NCI-H1694 treated with DMSO at 0.1 percent for 48 hours (cell line): ENCODE data around the gene FAM174B.

Experiments
- DNase-seq: peaks from one replicate; lab custom pipeline; 2025; lab: John Stamatoyannopoulos, UW

Gene FAM174B

GRCh38 chr15:92599394-92599970 lies 56.1 kb downstream of the FAM174B start:
- no peak for DNase-seq

DNA sequence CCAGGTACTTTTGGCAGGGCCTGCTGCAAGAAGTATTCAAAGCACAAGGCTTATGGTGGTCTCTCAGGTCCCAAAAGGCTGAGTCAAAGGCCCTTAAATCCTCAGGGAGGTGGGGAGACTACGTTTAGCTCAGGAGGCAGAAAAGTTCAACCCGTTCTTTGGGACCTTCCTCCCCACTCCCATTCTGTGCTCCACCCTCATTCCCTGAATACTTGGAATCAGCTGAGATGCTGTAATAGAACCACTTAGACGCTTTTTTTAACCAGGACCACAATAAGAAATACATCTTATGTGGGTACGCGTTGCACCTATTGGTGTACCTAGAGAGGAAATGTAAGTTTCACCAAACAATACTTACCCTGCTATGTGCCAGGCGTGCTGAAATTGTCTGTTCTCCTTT lies 58.0 kb downstream of the FAM174B start:
- no peak for DNase-seq

DNA sequence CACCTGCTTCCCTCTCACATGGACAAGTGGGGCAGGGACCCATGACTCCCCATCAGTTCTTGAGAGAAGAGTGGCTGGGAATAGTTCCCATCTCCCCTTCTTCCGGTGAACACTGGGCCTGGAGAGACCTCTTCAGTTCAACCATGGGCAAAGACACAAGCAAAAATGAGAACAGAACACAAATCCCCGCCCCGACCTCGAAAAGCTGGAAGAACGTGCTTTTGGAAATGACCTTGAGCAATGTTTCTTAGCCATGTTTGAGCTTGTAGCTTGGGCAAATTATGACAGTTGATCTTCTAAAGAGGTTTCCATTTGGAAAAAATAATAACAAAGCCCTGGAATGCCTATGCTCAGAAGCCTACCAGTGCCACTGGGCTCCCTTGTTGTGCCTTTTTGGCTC lies 59.0 kb downstream of the FAM174B start:
- no peak for DNase-seq

DNA sequence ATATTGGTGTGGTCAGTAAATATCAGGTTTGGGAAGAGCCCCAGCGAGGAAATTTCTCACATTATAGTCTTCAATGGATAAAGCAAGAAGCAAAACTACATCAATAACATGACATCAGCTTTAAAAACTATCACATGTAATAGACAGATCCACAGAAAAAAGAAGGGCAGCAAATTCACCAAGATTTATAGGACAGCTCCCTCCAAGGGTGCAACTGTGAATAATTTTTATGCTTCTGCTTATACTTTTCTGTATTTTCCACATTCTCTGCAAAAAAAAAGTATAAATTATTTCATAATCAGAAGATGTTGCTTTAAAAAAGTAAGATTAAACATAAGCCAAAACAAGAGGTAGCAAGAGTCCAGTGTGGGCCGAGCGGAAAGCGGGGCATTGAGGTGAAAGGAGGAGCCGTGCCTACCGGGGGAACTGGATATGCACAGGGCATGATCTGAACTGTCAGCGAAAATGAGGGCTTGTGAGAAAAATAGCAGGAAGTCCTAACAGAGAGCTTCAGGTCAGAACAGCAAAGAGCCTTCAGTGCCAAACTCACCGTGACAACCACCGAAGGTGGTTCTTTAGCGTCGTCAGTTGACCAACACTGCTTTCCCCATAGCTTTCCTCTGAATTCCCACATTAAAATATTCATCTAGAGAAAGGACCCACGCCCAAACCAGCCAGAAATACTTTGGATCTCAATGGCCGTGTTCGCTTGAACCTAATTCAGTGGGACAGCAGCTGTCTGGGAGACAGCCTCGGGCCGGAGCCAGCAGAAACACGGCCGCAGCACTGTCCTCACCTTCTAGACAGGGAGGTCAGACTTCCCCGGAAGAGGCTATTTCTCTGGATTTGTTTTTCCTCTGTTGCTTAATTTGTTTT lies 59.8 kb downstream of the FAM174B start:
- no peak for DNase-seq

DNA sequence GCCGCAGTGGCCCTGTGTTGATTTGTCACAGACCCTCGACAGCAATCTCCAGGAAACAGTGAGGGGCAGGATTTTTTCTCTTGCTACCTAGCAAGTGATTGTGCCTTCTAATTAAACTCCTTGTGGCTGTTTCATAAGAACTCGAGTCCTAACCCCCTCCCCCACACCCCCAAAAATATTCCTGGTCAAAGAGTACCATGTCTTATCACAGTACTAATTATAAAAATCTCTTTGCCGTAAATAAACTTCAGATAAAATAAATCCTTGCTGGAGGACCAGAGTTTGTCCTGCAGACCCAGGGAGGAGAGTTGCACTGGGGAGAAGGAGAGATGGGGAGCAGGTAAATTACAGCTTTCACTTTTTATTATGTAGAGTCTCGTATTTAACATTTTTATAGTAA lies 64.3 kb downstream of the FAM174B start:
- DNase-seq, result no peak

DNA sequence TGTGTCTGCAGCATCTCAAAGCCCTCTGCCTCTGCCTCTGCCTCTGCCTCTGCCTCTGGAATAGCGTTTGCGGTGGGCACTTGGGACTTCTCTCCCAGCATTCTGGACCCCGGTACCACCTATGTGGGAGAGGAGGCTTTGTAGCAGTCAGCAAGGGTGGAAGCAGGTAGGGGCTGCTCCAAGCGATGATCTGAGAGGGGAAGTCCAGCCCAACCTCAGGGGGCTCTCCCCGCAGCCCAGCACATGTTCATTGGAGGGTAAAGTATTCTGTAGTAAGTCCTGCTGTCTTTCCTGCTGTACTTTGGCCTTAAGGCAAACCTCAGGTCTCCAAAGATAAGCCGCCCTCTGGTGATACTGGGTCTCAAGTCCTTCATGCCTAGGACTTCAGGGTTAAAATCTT lies 68.6 kb downstream of the FAM174B start:
- no peak for DNase-seq

GRCh38 chr15:92586383-92586942 lies 69.1 kb downstream of the FAM174B start:
- no peak for DNase-seq

DNA sequence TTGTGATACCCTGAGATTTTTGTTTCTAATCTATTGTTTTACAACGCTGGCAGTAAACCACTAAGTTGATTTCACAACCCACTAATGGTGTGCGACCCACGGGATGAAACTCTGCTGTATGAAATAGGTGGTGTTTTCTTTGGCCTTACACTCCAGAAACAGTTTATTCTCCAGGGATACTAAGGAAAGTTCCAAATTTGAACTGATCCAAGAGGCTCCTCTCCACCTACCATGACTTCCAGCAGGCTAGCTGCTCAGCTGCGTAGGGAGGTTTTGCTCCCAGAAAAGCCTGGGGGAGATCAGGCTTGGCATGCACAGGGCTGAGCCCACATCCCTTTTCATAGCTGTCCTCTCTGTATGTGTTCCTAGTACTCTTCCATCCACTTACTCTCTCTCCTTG lies 71.5 kb downstream of the FAM174B start:
- DNase-seq, result no peak

DNA sequence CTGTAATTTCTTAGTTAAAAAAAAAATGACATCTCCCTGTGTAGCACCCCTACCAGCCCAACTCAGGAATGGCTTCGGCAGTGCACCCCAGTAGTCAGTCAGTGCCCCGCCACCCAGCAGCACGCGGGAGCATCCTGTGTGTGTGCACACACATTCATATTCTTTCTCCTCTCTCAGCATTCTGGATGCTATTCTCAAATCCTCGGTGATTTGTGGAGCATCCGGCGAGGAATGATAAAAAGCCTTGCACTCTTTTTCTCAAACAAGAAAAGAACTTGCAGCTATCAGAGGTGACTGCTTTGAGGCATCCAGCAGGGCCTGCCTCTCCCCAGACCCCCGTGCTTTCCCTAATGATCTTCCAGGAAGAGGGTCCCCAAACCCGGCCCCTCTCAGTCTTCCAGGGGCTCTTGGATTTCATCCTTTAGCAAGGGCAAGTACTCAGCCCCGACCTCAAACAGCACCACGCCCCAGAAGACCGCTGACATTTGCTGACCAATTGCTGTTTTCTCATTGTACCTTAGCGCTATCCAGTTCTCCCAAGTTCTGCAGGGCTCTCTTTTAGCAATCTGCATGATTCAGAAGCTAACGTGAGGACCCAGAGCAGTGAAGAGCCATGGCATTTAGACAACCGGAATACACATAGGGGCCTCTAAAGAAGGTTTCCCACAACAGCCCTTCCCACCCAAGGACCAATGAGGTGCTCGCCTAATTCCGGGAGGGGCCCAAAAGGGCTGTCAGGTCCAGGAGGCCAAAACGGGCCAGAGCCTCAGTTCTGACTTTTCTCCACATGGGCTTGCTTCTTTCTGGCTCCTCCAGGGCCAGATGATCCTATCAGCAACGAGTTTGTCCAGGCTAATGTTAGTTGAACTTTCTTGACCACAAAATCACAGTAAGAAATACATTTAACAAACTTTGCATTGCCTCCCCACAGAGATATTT lies 72.2 kb downstream of the FAM174B start:
- no peak for DNase-seq

- no peak for DNase-seq
Measured at GRCh38 chr15:92582206-92582605, 73.4 kb downstream of the FAM174B start.

- no peak for DNase-seq
Measured at GRCh38 chr15:92580933-92581445, 74.6 kb downstream of the FAM174B start.

DNA sequence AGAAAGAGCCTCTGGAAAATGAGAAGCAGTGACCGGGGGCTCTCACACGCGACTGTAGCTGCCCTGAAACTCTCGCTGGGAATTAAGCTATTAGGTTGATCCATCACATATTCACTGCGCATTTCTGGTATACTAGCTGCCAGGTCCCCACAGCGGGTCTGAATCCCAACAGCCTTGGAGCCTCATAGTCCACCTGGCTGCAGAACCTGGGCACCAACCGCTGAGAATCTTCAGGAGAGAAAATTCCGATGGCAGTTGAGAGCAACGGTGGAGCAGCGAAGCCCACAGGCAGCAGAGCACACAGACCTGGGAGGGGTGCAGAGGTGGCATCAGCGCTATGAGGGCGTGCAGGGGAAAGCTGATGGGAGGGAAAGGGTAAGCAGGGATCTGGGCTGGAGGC lies 75.1 kb downstream of the FAM174B start:
- DNase-seq, result no peak

GRCh38 chr15:92579931-92580470 lies 75.6 kb downstream of the FAM174B start:
- no peak for DNase-seq

GRCh38 chr15:92579486-92579885 lies 76.1 kb downstream of the FAM174B start:
- DNase-seq, result no peak

- DNase-seq, result no peak
Measured at GRCh38 chr15:92578096-92578835, 77.3 kb downstream of the FAM174B start.

DNA sequence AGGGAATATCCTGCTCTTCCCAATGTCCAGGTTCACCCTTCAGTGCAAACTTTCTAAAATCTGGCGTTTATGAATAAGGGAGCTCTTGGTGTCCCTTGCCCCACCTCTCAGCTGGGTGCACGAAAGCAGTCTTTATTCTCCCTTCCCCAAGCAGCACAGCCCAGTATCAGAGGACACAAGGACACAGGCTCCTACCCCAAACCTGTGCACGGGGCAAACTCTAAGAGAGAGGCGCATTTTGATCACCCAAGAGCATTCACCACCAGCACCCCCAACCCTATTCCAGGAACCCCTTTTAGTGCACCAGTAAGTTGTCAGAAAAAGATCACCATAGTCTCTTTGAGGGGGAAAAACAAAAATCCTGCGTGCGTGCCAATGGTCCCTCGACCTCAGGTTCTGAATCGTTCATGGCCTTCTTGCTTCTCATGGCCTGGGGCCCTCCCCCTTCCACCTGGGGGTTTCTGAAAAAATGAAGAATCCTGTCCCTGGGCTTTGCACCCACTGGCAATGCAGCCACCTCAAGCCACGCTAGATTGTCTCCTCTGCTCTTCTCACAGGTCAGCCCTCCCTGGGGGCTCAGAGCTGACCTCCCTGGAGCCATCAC lies 78.9 kb downstream of the FAM174B start:
- no peak for DNase-seq

- DNase-seq, result no peak
Measured at GRCh38 chr15:92574566-92574965, 81.0 kb downstream of the FAM174B start.

GRCh38 chr15:92574161-92574560 lies 81.4 kb downstream of the FAM174B start:
- DNase-seq, result no peak

GRCh38 chr15:92571824-92572223 lies 83.8 kb downstream of the FAM174B start:
- DNase-seq, result no peak

DNA sequence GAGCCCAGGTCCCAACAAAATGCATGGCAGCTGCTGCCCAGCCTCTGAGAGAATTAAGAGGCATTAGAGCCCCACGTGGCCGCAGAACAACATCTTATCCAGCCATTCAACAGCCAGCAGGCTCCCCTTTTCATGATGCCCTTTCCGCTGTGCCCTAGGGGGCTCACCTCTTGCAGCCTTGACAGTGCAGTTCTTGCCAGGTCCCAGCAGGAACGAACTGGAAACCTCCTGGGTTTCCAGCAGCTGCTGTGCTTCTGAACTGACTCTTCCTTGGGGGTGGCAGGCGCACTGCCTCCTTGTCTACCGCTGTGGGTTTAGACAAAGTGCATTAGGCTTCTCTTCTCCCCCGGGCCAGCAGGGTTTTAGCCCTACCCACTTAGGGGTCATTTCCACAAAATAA lies 85.2 kb downstream of the FAM174B start:
- DNase-seq, result no peak

DNA sequence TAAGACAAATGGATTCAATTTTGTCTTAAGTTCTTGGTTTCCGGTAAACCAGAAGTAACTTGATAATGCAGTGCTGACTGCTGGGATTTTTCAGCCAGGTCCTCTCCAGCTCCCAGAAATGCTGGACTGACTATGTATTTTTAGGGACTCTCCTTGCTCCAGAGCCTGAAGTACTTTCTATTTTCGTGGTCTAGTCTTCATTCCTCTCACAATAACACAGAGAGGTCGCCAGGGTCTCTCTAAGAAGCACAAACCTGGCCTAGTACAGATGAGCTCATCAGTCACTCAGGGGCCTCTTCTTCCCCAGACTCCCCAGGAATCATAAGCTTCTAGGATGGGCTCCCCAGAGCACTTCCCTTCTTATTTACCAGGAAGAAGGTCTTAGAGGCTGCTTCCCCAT lies 85.8 kb downstream of the FAM174B start:
- no peak for DNase-seq
